Activated CD8-positive, alpha-beta memory T cell treated with anti-CD3 and anti-CD28 coated beads for 24 hours (primary cell): ENCODE results near the gene RAB29.

Source experiments
- DNase-seq: peaks from one replicate; pipeline ENCODE4 v3.0.0-alpha.2; 2020

The RAB29 gene

GRCh38 chr1:205794011-205794730 lies 18.9 kb upstream of the RAB29 start:
- no peak for DNase-seq

DNA sequence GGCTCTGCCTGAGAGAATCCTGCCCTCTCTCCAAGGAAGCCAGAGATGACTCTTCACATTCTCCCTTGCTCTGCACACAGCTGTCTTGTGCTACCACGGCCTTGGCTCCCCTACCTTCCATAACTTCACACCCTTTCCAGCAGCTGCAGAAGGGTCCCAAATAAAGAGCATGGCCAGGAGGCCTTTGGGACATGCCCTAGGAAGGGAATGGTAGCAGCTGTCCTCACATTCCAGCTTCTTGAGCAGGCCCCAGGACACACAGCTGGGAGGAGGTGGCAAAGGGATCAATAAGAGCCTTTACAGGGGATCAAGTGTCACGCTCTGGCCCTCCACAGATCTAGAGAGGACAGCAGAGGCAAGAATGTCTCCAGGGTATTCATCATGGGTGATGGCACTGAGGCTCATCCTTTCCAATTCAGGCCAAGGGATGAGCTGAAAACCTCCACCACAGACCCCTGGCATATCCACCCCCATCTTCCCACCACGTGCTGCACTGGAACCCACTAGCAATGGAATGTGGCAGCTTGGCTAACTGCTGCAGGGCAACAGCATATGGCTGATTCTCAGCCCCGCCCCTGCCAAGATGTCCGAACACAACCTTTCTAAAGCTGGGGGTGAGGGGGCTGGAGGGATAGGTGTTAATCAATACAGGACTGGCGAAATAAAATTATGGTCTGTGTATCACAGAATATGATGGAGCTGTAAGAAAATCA lies 17.8 kb upstream of the RAB29 start:
- DNase-seq, result no peak

- no peak for DNase-seq
Observed at GRCh38 chr1:205792481-205792881, 17.2 kb upstream of the RAB29 start.

DNA sequence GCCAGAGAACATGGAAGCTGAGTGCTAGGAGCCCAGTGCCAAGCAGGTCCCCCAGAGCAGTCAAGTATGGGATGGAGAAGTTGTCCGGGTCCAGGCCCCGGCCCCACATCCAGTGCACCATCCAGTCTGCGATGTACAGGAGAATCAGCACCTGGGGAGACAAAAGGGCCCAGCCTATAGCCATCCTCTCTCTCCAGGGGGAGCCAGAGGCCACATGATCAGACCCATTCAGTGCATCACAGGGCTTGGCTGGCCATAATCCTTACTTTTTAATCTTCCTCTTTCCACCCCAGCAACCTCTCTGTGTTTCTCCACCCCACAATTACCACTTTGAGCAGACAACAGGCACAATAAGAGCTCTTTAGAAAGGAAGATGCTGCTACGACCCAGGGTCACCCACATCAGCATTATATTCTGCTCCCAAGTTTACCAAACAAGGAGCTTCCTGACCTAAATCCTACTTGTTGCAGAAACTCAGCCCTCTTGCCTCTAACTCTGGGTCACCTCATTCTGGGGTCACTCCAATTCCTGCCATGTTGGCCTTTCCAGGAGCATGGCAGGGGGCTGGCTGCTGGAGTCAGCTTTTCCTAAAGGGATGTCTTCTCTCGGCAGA lies 16.4 kb upstream of the RAB29 start:
- DNase-seq, result peak; percentile 76

DNA sequence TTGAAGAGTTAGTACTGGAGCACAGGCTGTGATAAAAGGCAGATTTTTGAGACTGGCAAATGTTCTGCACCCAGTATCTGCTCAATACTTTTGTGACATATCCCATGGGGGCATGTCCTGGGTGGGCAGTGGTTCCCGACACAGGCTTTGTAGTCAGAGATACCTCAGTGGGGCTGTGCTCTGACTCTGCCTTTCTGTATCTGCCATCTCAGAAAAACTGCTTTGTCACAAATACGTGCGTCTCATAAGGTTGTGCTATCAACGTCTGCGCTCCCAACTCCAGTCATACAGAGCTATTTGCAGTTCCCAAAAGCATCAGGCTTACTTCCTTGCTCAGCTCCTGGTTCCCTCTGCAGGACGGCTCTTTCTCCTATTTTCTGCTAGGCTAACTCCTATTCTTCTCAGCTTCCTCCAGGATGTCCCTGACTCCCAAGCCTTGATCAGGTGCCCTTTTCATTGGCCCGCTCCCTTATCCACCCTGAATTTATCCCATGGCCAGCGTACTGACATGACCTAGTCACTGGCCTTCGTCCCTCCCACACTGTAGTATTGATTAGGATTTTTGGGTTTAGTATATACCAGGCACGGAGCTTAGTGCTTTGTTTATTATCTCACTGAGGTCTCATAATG lies 12.1 kb upstream of the RAB29 start:
- DNase-seq, result no peak

DNA sequence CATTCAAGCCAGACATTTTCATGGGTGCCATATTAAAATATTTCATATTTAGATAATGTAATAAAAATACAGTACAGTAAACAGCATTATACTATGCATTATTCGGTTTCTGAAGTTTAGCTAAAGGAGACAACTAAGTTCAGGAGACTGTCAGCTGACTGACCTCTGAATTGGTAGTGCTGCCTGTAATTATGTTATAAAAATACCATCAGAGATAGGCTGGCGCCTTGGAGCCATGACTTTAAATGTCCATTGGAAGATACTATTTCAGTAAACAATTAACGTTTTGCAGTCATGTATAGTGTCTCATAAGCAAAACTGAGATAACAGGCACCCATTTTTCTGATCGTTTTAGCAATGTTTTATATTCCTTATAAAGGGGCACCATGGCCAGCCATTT lies 11.3 kb upstream of the RAB29 start:
- no peak for DNase-seq

GRCh38 chr1:205785446-205785845 lies 10.2 kb upstream of the RAB29 start:
- DNase-seq, result no peak

- no peak for DNase-seq
Observed at GRCh38 chr1:205783904-205784303, 8.6 kb upstream of the RAB29 start.

- no peak for DNase-seq
Observed at GRCh38 chr1:205783433-205783795, 8.1 kb upstream of the RAB29 start.

GRCh38 chr1:205782627-205783432 lies 7.5 kb upstream of the RAB29 start:
- DNase-seq, result no peak

GRCh38 chr1:205780335-205780734 lies 5.1 kb upstream of the RAB29 start:
- no peak for DNase-seq

DNA sequence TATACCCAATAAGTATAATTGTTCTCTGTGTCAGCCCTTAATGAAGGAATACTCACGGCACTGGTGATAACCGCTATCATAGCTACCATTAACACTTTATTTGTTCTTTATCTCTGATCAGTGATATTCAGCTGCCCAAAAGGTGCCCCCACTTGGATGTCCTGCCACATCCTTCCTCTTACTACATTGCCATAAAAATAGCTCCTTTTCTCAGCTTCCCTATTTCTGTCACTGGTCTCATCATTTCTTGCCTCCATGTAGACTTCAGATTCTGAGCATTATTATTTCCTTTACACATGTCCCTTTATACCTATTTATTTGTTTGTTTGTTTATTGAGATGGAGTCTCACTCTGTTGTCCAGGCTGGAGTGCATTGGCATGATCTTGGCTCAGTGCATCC lies 2.7 kb upstream of the RAB29 start:
- DNase-seq, result no peak

DNA sequence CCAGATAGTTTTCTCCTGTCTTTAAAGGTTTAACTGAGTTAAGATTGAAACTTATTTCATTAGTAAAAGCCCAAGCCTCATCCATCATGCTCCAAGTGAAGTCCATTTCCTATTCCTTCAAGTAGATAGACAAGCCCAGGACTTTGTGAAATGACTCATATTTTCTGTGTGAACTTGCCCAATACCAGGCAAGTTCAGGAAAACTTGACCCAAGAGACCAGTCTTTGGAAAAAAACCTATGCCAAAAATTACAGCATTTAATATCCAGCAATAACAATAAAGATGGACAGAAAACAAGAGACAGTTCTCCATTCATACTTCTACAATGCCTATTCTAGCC lies 405 bp upstream of the RAB29 start:
- no peak for DNase-seq

DNA sequence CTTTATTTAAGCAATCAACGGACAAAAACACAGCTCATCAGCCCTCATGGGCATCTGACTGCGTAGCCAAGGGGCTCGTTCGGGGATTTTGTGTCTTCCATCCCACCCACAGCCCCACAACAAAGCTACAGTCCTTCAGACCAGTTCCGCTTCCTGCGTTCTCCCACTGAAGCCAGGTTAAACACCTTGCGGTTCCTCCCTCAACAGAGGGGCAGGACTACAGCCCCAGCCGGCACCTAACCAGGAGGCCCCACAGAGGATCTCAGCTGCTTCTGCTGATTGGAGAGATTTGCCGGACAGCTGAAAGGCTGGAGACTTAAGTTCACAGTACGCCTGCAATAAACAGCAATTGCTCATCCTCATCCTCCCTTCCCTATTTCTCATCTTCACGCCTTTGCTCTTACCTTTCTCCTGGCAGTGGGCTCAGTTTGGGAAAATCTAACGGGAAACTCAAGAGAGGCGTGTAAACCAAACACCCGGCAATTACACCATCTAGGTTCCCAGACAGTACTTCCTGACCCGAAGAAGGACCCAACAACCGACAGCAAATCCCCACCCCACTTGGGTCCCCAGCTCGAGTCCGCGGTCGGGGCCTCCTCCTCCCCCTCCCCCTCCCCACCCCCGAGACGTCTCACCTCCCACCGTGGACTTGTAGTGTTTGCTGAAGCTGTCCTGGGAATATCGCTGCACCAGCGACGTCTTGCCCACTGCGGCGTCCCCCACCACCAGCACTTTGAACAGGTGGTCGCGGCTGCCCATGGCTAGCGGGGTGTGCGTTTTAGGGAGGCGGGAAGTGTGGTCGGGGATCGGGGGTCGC lies 876 bp downstream of the RAB29 start:
- DNase-seq, result peak; percentile 75

GRCh38 chr1:205772607-205773032 lies 2.7 kb downstream of the RAB29 start:
- DNase-seq, result no peak

DNA sequence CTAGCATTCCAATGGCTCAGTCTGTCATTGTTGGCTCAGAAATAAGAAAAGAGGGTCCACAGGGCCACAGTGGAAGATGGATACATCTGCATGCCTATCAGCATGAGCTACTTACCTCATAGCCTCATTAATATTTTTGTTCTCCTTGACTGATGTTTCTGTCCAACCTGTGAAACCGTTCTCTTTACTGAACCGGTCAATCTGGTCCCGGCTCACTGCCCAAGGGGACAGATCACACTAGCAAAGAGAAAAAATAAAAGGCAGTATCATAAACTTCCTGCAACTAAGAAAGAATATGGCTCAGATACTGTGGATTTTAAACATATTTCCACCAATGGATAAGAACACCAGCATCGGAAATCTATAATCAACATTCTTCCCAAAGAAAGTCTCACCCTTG lies 4.7 kb downstream of the RAB29 start:
- DNase-seq, result no peak

DNA sequence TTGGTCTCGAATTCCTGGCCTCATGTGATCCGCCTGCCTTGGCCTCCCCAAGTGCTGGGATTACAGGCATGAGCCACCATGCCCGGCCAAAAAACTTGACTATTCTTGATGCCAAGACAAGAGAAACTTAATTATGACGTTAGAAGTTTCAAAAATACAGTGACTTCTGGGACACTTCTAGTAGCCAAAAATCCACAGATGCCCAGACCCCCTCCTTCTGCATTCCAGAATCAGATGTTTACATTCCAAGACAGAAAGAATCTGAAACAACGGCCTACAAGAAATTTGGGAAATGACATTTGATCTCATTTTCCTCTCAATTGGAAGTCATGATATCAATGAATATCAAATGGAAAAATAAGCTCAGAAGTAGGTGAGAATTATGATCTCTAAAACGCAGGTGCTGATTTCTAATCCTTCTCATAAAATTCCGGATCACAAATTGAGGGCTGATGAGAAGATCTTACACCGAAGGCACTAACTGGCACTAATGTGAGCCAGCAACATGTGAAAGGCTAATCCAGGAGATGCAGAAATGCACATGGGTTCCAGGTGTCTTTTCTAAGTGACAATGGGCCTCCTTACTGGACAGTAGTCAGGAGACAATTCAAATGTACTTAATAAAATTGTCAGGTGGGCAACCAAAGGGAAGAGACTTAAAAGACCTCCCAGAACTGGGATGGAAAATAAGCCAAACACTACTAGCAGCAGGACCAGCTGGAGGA lies 5.5 kb downstream of the RAB29 start:
- DNase-seq, result no peak

DNA sequence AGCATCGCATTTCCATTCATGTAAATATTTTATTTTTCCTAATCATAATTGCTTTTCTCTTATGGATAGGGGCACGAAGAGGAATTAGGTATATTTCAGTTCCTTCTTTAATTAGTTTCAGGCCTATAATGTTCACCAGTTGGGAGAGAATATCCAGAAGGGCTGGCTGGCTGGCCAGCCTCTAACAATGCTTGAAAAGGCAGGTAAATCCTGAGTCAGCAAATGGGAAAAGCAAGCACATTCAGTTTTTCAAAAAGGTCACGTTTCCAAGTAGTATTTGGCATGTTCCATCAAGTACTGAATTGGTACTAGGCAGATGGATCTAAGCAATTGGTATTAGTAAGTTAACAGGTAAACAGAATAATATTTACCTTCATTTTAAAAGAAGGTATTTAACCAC lies 8.0 kb downstream of the RAB29 start:
- DNase-seq, result no peak

- DNase-seq, result no peak
Observed at GRCh38 chr1:205766570-205766969, 8.7 kb downstream of the RAB29 start.

- no peak for DNase-seq
Observed at GRCh38 chr1:205766038-205766437, 9.2 kb downstream of the RAB29 start.

- DNase-seq, result no peak
Observed at GRCh38 chr1:205764578-205764977, 10.7 kb downstream of the RAB29 start.

DNA sequence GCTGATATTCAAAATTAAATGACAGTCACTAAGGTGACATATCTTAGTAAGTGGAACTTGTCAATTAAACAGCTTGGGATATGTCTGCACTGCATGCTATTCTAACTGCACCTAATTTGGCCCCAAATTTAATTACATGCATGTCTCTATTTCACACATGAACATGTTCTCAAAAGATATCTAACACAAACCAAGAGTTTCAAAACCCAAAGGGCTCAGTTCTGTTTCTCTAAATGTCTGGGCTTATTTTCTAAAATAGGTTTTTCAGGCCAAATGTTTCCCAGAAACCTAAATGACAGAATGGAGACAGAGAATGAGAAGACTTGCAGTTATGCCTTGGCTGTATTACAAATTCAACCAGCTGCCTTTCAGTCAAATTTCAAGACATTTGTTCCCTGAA lies 11.3 kb downstream of the RAB29 start:
- DNase-seq, result no peak
